HG03342 (cell line): ENCODE results near the gene DERA.
"Not testable (repeated sequence)": the region's sequence is repeated elsewhere in the genome, so short reads cannot be mapped to it uniquely, and the experiment has no call there.

Source experiments
- ATAC-seq: cut with Tn5 transposase; IDR thresholded peaks from one replicate; pipeline ENCODE4 v1.9.1; 2021; ENCODE audit warnings: mild to moderate bottlenecking, moderate library complexity; ENCODE audit not compliant: unreplicated experiment

The DERA gene

DNA sequence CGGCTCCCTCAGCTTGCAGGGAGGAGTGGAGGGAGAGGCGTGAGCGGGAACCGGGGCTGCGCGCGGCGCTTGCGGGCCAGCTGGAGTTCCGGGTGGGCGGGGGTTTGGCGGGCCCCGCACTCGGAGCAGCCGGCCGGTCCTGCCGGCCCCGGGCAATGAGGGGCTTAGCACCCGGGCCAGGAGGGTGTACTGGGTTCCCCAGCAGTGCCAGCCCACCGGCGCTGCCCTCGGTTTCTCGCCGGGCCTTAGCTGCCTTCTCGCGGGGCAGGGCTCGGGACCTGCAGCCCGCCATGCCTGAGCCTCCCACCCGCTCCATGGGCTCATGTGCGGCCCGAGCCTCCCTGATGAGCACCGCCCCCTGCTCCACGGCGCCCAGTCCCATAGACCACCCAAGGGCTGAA lies 146.2 kb downstream of the DERA start:
- not testable (repeated sequence) for ATAC-seq

DNA sequence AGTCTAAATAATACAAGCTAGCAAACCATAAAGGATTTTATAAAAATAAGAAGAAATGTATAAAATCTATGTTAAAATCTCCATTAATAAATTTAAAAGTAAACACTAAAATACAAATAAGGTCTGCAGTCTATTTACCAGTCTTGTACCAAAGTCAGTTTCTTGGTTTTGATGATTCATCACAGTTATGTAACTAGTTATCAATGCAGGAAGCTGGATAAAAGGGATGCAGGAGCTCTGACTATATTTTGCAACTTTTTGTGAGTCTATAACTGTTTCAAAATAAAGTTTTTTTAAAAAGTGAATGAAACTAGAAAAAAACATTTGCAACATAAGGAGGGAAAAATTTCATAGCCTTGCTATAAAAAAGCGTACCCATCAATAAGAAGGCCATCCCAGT lies 151.5 kb downstream of the DERA start:
- ATAC-seq, result no peak

DNA sequence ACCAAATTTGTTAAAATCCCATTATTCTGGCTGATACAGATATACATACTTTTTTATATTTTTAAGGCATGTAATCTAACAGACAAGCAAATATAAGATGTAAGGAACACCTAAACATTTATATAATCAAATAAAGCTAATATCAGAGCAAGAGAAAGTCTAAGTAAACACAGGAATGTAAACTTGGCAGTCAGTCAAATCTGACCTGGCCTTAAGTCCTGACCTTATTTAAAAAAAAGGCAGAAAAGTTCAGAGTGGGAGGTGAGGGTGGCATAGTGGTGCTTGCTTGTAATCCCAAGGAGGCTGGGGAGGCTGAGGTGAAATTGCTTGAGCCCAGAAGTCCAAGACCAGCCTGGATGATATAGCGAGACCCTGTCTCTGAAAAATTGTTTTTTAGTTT lies 152.6 kb downstream of the DERA start:
- ATAC-seq, result no peak

DNA sequence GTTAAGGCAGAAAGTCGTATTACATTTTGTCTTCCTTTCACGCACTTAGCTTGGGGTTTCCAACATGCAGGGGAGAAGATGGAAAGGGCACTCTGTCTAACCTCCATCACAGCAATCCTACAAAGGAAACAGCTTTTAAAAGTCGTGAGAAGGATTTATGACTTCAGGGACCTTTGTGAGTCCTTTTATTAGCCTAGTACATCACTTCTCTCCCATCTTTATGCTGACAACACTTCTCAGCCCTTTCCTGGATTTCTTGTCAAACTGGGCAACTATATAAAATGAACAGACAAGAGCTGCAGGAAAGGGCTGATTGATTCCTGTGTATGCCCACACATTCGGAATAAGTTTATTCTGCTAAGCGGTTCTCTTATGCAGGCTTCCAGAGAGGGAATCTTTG lies 159.0 kb downstream of the DERA start:
- ATAC-seq, result no peak

DNA sequence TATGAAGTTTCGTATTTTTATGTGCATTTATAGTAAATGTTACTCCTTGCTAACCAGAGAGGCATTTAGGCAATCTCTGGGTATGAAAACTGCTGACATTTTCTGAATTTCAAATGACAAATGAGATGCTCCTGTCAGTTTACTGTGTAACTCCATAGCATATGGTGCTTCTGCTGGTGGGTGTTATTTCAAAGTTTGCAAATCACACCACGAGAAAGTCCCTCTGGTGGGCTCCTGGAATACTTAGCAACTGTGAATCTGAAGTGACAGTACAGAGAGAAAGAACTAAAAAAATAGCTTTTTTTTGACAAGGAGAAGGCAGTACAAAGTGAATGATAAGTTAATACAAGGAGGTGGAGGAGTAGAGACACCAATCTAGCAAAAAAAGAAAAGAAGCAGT lies 161.5 kb downstream of the DERA start:
- no peak for ATAC-seq

DNA sequence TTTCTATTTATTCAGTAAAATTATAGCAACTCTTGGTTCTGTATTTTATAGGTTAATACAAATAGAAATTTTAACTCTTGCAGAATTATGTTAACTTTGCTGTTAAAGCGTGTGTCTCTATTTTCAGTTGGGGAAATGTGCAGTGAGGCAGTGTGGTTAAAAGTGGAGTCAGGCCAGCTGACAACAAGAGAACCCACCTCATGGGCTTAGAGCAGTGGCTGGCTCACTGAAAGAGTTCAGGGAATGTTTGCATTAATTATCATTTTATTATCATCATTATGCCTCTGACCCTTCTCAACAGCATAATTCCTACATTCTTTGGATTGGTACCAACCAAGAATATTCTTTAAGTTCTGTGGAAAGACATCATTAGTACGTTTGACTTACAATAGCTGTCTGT lies 163.8 kb downstream of the DERA start:
- no peak for ATAC-seq

DNA sequence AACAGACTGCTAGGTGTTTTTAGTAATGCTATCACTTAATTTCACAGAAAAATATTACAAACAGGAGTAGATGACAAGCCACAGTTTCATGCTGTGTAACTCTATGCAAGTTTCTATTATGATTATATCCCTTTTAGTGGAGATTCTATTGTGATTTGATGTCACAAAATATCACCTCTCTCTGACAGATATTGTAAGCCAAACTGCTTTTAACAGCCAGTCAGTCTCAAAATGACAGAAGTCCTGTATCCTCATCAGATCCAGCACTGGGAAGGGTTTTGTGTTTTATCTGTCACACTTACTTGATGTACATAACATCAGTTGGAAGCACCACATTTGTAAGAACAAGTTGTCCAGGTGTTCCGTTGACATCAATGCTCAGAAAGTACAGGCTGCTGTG lies 164.8 kb downstream of the DERA start:
- ATAC-seq, result no peak

DNA sequence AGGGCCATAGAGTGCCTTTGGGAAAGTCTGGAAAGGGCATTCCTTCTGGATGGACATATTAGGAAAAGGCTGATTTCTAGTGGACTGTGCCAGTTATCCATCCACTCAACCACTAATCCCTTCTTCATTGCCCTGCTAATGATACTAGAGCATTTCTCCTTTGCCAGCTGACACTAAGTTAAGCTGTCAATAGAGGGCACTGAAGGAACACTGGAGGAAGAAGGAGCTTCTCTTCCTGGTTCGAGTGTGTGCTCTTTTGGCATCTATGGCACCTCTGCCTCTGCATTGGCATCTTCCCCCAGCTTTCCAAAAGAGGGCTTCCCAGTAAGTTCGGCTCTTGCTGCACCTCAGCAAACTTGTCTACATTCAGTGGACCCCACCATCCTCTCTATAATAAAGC lies 165.4 kb downstream of the DERA start:
- peak; percentile 79 for ATAC-seq

DNA sequence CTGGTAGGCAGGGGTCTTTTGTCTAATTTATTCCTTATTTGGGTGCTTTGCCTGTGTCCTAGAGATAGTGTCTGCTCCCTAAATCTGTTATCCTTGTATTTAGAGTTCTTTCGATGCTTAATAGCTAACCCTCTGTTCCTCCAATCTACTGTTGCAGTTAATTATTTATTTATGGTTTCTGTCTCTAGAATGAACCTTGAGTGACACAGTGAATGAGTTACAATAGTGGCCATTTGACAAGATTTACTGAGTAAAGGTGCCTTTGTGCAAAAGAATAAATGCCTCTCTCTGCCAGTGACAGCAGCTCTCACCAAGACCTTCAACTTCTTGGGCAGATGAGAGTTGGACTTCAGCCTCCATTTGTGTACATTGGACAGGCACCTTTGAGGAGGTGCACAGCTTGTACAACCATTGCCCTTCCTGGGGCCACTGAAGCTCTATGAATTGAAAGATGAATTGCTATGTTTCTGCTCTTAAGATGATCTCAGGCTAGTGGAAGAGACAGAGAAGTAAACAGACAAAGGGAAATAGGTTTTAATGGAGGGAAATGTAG lies 165.9 kb downstream of the DERA start:
- ATAC-seq, result peak; percentile 30

DNA sequence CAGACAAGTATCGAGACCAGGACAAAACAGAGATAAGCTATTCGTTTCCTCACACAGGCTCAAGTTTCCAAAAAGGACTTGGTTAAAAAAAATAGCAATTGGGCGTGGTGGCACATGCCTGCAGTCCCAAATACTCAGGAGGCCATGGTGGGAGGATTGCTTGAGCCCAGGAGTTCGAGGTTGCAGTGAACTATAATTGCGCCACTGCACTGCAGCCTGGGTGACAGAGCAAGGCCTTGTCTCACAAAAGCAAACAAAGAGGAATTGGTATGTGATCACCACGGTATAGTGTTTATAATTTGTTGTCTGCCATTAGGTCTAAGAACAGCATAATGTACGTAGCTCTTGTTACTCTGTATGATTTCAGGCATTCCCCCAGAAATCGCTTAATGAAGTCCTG lies 175.3 kb downstream of the DERA start:
- ATAC-seq, result no peak

DNA sequence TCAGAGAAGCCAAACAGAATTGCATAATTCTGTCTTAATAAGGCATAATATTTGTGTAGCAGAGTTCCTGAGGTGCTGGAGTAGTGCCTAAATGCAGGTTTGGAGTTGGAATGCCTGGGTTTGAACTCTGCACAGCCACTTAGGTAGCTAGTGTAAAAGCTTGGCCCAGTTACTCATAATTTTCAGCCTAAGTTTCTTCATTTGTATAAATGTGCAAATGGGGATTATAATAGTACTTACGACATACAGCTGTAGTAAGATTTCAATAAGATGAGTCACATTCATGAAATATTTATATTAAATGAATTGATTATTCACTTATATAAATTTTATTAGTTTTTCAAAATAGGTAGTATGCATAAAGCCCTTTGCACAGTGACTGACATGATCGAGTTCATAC lies 175.8 kb downstream of the DERA start:
- ATAC-seq, result no peak
